Left ventricle myocardium inferior (tissue), 1 donor: ENCODE data around the gene TIMP1. TPM values are rescaled to one million over a fixed set of nuclear protein-coding genes. Genes with fewer than 3 reads are reported as not detected.

ENCODE experiments used
- DNase-seq: peaks from one replicate; pipeline ENCODE4 v3.0.0-alpha.2; 2020
- H3K27ac ChIP-seq: fragments of 200-600 bp; replicated peaks from 2 replicates; pipeline ENCODE4 v1.8.0; 2021
- H3K27me3 ChIP-seq: fragments of 200-600 bp; 2 replicates; pipeline ENCODE4 v1.8.0; 2021; ENCODE audit warnings: low read depth
- H3K36me3 ChIP-seq: fragments of 200-600 bp; 2 replicates; pipeline ENCODE4 v1.8.0; 2021
- H3K4me1 ChIP-seq: fragments of 200-600 bp; 2 replicates; pipeline ENCODE4 v1.8.0; 2021
- H3K4me3 ChIP-seq: fragments of 200-600 bp; 2 replicates; pipeline ENCODE4 v1.8.0; 2021; ENCODE audit warnings: mild to moderate bottlenecking, moderate library complexity
- H3K9me3 ChIP-seq: fragments of 200-600 bp; replicated peaks from 2 replicates; pipeline ENCODE4 v1.8.0; 2021
- intact Hi-C: fragments of 100-400 bp; cut with micrococcal nuclease; formaldehyde crosslinking; loops from one replicate; pipeline ENCODE4 v1.11.0; 2022
- total RNA-seq: library from RNA; stranded (reverse); fragmentation: NEBNext Ultra II Directional; extraction: Animal tissue kit (Norgen Biotek cat#: 25700); gene quantifications from one replicate; pipeline ENCODE4 v1.2.1, GENCODE V29; 2021
- TF ChIP-seq, protein P1 (sequence below): fragments of 200-600 bp; IDR thresholded peaks from 2 replicates; pipeline ENCODE4 v1.8.0; 2021; ENCODE audit warnings: antibody characterized with exemption, mild to moderate bottlenecking, borderline replicate concordance
- donor health status: DM: no; HTN: yes; CAD: no; lungs with severe emphysema.

Gene TIMP1
- total RNA-seq, 1 donor from 2014 or later: 99.3 TPM

DNA sequence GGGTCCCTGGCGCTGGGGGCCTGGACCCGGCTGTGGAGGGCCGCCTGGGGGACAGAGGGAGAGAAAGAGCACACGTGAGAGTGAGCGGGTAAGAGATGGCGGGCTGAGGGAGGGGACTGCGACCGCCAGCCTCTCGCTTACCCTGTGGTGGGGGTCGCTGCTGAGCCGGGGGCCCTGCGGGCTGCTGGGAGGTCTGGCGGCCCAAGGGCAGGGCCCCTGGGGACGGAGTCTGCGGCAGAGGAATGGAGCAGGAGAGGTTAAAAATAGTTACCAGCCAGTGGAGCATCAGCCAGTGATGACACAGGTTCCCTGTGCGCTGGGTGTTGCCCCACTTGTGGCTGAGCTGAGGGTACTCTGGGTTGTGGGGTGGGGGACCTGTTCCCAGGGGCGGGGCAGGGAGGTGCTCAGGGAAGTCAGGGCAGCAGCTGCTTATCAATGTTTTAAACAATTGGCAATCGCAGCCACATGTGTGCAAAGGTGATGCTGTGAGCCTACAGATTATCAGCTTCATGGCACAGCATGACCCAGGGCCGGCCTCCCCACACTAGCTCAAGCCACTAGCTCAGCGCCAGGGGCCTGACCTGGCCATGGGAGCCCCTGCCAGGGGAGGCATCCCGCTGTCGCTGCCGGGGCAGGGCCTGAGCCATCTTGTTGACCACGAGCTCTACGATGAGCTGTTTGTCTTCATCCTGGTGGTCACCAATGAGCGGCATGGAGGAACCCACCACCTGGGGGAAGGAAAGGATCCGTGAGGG lies 7.5 kb upstream of the TIMP1 start:
- intact Hi-C loops: no loop called here
- peak overlapping the region; percentile 63 for H3K4me3 ChIP-seq

DNA sequence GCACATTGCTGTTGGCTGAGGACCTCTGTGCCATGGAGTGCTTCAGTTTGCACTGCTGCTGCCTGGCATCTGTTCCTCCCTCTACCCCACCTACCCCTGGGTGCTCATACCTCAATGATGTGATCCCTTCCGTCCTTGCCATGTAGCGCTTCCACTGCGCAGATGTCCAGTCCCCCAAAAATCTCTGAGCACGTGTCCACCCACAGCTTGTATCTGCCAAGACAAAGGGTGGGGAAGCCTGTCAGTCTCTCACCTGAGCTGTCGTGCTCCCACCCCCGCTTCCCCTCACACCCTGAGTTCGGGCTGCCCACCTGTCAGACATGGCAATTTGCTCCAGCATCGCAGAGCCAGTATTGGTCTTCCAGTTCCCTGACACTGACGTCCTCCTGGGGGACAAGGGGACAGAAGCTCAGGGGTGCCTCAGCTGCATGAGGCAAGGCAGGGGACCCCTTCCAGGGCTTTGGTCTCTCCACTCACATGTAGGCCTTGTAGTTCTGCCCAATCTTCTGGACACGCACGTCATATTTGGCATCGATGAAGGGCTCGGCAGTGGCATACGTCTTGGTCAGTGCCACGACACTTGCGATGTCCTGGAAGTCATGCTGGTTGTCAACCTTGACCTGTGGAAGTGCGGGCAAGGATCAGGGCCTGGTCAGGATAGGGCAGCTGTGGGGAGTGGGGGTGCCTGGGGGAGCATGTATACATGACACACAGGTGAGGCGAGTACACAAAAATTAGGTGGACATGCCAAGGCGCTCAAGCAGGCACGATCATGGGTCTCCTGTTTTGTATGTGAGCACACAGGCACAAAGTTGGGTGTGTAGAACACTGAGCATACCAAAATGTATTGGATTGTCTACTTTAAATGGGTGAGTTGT lies 6.0 kb upstream of the TIMP1 start:
- TF ChIP-seq, protein P1, sequence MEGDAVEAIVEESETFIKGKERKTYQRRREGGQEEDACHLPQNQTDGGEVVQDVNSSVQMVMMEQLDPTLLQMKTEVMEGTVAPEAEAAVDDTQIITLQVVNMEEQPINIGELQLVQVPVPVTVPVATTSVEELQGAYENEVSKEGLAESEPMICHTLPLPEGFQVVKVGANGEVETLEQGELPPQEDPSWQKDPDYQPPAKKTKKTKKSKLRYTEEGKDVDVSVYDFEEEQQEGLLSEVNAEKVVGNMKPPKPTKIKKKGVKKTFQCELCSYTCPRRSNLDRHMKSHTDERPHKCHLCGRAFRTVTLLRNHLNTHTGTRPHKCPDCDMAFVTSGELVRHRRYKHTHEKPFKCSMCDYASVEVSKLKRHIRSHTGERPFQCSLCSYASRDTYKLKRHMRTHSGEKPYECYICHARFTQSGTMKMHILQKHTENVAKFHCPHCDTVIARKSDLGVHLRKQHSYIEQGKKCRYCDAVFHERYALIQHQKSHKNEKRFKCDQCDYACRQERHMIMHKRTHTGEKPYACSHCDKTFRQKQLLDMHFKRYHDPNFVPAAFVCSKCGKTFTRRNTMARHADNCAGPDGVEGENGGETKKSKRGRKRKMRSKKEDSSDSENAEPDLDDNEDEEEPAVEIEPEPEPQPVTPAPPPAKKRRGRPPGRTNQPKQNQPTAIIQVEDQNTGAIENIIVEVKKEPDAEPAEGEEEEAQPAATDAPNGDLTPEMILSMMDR: no peak
- Histone ChIP-seq H3K36me3 (no peaks in the 10 kb centered on the region), H3K27ac (no peak overlapping the region), H3K27me3 (no peaks in the 10 kb centered on the region), H3K4me3 (no peak overlapping the region), H3K9me3 (no peaks in the 10 kb centered on the region), H3K4me1 (peaks cover 5% of the 10 kb centered on the region)
- no peak for DNase-seq
- intact Hi-C loops: no loop called here

More for the DNA sequence above, 7.5 kb upstream of the TIMP1 start:
- Histone ChIP-seq H3K36me3 (peaks cover 3% of the 10 kb centered on the region), H3K27ac (peak overlapping the region; percentile 81), H3K27me3 (no peaks in the 10 kb centered on the region), H3K4me1 (peaks cover 5% of the 10 kb centered on the region), H3K9me3 (no peaks in the 10 kb centered on the region)
- DNase-seq: no peak
- TF ChIP-seq, protein P1: no peak

DNA sequence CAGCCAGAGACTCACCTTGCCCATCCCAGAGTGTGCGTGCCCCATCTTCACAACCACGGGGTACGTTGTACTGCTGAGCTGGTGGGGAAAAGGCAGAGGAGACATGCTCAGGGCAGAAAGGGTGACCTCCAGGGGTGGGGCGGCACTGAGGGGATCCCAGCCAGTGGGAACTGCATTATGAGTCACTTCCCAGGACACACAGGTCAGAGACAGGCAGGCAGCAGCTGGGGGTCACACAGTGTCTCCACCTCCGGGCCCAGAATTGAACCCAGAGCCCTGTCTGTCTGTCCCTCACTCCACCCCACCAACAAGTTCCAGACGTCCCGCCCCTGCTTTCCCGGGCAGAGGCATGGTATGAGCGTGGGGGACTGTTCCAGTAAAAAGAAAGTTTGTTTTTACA lies 4.8 kb upstream of the TIMP1 start:
- intact Hi-C loops: no loop called here
- TF ChIP-seq, protein P1: no peak
- Histone ChIP-seq H3K27me3 (no peaks in the 10 kb centered on the region), H3K4me3 (no peak overlapping the region), H3K4me1 (peaks cover 5% of the 10 kb centered on the region), H3K27ac (no peak overlapping the region), H3K9me3 (no peaks in the 10 kb centered on the region), H3K36me3 (no peaks in the 10 kb centered on the region)
- DNase-seq: no peak

DNA sequence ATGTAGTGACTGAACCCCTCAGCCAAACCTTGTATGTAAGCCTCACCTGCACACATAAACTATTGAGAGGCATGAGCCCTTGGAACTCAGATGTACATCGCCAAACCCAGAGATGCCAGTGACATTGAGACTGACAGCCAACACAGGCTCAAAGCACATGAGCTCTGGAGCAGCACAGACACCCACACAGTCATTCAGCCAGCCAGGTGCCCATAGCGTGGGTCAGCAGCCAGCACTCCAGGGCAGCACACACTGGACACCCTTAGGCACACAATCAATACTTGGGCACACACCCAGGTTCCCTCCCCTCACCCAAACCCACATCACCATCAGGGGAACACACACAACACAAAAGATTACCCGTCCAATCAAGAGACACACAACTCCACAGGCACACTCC lies 4.3 kb upstream of the TIMP1 start:
- no peak overlapping the region for H3K27ac ChIP-seq
- no peaks in the 10 kb centered on the region for H3K27me3 ChIP-seq
- no peaks in the 10 kb centered on the region for H3K36me3 ChIP-seq
- H3K4me1 ChIP-seq: peaks cover 5% of the 10 kb centered on the region
- TF ChIP-seq, protein P1: no peak
- H3K9me3 ChIP-seq: no peaks in the 10 kb centered on the region
- intact Hi-C loops: no loop called here
- H3K4me3 ChIP-seq: no peak overlapping the region
- DNase-seq: no peak

DNA sequence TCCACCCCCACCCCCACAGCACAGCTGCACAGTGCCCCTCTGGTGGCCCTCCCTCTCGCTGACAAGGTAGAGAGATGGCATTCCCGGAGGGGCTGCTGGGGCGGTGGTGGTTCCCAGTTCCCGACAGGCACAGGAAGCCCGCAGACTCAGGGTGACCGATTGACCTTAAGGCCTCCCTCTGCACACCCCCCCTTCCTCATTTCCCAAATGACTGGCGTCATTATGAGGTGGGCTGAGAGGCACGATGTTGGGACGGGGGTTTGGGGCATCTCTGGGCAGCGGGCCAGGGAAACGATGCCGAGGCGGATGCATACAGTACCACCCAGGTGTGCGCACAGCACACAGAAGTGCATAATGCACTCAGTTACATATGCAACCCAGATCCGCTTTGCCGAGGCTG lies 3.5 kb upstream of the TIMP1 start:
- H3K27ac ChIP-seq: no peak overlapping the region
- no peaks in the 10 kb centered on the region for H3K36me3 ChIP-seq
- DNase-seq: no peak
- TF ChIP-seq, protein P1: no peak
- H3K9me3 ChIP-seq: no peaks in the 10 kb centered on the region
- H3K27me3 ChIP-seq: no peaks in the 10 kb centered on the region
- peaks cover 3% of the 10 kb centered on the region for H3K4me1 ChIP-seq
- H3K4me3 ChIP-seq: no peak overlapping the region
- intact Hi-C loops: no loop called here
